HG03354 (cell line): ENCODE data around the gene CDK8.
A peak's percentile ranks its signal among the peaks of the same experiment; 100 is the strongest.

Experiments
- ATAC-seq: cut with Tn5 transposase; IDR thresholded peaks from one replicate; pipeline ENCODE4 v1.9.1; 2021; ENCODE audit warnings: mild to moderate bottlenecking; ENCODE audit not compliant: unreplicated experiment, poor library complexity, severe bottlenecking

CDK8 gene

DNA sequence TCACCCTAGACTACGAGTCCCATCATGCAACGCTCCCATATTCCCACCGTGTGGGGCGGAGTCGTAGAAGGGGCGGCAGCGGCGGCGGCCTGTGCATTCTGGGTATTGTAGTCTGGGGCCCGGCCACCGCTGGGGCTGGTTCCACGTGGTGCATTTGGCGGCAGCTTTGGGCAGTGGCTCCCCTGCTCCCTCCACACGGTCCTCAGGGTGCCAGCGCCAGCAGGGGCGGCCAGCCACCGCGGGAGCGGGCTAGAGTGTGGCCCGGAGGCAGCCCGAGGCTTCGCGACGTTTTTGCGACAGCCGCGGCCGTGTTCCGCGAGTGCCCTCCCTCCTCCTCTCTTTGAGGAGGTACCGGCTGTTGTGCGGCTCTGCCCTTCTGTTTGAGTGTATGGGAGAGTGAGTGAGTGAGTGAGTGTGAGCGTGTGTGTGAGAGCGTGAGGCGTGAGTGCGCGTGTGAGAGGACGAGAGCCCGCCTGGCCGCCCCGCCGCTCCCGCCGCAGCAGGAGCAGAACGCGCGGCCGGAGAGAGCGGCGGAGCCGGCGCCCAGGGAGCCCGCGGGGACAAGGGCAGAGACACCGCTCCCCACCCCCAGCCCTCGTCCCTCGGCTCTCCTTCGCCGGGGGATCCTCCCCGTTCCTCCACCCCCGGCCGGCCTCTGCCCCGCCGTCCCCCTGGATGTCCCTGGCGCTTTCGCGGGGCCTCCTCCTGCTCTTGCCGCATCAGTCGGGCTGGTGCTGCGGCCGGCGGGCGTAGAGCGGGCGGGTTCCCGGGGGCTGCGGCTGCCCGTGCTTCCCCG, at the start of gene CDK8:
CDK8 (plus strand) TSS at position 343 of the 796 bp plus-strand sequence. CDS start 513 bp downstream, outside the sequence.
- ATAC-seq, result peak; percentile 92

DNA sequence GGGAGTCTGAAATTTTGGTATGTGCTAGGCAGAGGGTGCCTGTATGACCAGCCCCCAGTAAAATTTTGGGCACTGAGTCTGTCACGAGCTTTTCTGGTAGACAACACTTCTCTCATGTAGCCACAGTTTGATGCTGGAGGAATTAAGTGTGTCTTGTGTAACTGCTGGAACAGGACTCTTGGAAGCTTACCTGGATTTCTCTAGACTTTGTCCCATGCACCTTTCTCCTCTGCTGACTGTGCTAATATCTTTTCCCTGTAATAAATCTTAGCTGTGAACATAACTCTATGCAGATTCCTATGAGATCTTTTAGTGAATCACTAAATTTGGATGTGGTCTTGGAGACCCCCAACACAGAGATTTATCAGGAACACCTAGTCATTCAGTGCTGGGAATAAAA, 45.6 kb upstream of the CDK8 start:
- no peak for ATAC-seq

DNA sequence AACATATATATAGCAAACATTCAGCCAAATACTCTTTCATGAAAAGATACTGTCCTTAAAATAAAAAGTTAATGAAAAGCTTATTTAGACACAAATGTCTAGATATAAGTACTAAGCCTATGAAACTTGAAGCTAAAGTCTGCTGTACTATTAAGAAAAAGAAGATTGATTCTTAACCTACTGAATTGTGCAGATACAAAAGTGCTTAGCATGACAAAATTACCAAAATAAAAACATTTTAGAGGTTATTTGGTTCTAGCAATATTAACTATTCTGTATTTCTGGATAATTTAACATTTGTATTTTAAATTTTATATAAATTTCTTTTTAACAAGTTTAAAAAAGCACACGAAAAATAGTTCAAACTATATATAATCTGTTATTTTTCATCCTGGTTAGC, 40.6 kb upstream of the CDK8 start:
- ATAC-seq, result no peak

DNA sequence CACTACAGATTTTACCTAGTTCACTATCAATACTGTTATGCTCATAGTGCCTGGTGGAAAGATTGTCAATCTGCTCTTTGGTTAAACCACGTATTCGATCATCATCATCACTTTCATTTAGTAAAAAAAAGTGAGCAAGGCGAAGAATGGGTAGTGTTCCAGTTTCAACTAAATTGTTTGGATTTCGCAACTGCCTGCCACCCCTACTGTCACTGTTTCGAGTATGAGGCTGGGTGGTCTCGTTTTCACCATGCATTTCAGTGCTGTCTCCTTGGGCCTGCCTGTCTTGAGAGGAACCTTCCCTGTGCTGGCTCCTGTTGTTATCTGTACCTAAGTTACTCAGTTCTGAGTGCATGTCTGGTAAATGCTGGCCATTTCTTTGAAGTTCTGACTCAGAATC, 39.9 kb upstream of the CDK8 start:
- ATAC-seq, result no peak

DNA sequence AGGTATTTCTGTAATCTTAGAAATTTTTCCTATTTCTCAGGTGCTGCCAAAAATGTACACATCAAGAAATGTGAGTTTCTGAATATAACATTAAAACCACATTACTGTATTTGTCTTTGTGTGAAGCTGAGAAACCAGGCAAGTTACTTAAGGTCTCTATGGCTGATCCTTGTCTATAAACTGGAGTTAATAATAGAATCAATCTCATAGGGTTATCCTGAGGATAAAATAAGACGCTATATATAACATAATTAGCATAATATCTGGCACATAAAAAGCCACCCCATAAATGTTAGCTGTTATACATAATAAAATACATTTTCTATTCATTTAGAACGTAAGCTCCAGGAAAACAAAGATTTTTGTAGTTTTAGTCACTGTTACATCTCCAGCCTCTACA, 37.9 kb upstream of the CDK8 start:
- no peak for ATAC-seq

DNA sequence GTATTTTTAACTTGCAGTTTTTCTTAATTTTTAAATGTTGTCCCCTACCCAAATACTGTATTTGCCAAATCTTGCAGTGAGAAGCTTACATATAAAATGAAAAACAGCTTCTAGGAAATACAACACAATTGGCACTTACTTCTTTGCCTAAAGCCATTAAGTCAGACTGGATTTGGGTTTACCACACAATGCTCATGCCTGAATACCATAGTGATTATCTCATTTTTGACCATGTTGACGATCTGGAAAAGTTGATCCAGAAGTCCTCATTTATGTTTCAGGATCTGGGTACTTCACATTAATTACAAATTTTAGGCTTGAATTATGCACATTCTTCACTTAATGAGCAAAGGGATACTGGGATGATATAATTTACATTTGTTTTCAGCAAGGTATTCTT, 34.2 kb upstream of the CDK8 start:
- no peak for ATAC-seq

DNA sequence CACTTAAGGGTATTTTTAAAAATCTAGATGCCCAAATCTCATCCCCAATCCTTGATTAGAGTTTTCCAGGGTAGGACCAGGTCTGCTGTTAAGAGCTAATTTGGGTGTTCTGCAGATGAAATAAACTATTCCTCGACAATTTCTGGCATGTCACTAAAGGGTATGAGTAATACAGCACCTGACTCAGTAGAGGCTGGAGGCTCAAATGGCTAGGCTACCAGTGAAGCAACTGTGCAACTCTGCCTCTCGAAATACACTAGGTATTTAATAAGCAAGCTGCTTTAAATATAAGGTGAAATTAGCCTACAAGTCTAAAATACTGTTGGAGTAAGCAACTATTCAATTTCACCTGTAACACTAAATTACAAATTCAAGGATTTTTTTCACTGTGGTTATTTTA, 33.4 kb upstream of the CDK8 start:
- no peak for ATAC-seq

DNA sequence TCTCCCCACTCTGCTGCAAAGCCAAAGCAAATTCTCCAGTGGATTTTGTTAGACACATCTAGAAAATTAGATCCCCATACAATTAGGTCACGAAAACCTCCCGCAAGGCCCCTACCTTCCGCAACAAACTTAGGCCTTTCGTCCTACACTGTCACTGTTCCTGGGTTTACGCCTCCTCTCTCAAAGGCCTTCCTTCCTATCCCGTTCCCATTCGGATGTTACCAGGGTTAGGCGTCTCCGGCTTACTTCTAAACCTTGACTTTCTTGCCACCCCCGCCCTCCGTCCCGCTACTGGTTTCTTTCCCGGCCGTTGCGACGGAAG, 32.6 kb upstream of the CDK8 start:
- peak; percentile 26 for ATAC-seq

DNA sequence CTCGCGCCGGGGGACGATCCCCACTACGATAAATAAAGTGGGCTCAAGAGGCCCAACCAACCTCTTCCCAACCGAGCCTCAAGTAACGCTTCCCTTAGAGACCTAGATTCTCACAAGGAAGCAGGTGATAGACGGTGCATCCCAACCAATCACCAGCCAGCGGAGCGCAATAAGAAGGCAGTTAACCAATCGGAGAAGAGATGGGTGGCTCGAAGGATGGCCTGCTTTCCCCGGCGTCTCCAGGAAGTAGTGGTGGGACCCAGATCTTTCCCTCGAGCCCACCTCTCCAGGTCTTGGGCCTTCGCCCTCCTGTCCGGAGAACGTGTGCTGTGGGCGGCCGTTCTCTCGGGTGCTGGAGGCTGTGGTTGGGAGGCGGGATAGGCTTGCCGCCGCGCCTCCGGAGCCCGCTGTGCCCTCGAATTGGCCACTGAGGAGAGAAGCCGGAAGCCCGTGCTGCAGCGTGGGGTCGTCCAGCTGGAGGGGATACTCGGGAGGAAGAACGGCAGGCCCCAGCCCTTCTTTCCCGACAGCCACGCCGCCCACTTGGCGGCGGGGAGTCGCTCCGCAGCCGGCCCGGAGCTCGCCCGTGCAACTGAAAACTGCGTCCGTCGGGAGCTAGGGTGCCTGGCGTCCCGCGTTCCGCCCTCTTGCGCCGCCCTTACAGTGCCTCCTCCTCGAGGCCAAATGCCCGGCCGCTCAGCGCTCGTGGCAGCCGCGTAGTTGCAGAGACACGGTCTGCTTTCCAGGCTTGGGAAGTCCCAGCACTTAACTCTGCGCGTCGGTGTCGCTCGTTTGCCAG, 32.0 kb upstream of the CDK8 start, which contains the start of gene RNF6:
RNF6 (minus strand) TSS at position 594 of the 799 bp plus-strand sequence. CDS start 2,665 bp downstream, outside the sequence.
- ATAC-seq, result peak; percentile 96

DNA sequence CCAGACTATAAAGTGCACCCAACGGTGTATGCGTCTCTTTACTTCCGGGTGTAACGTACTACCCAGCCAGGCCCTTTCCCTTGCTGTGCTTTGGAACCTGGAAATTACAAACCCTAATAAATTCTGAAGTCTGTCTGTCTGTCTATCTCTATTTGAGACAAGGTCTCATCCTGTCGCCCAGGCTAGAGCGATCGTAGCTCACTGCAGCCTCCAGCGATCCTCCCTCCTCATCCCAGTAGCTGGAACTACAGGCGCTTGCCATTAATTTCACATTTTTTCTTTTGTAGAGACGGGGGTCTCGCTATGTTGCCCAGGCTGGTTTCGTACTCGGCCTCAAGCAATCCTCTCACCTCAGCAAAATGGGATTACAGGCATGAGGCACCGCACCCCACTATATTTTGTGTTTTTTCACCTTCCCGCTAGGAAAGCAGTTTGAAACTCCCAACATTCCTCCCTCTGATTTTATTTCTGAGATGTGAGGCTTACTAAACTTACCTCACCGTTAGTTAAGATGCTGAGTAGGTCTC, 31.3 kb upstream of the CDK8 start:
- ATAC-seq, result peak; percentile 56

DNA sequence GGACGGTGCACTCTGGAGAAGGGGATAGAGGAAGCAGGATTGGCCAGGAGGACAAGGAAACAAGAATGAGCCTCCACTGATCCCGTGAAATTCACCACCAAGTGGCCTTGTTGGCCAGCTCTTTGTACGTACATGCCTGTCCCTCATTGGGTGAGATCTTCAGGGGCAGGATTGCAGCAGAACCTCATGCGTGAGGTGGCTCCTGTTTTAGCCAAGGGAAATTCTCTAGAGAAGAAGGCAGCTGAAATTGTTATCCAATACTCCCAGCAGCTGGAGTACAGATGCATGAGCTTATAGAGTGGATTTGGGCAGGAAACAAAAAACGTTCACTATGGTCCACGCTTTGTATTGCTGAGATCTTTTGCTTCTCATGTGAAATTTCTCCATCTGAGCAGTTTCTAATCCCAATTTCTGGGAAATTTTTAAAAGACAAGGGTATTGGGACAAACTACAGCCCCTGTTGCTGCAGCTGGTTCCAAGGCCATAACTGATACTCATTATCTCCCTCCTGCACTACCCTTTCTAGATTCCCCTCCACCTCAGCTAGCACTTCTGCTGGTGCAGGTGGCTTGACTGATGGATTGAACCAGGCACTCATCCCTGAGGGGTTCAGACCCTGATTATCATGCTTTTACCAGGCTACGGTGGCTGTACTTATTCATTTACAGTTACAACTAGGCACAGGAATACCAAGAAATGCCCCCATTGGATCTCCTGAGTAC, 27.9 kb upstream of the CDK8 start:
- ATAC-seq, result no peak

DNA sequence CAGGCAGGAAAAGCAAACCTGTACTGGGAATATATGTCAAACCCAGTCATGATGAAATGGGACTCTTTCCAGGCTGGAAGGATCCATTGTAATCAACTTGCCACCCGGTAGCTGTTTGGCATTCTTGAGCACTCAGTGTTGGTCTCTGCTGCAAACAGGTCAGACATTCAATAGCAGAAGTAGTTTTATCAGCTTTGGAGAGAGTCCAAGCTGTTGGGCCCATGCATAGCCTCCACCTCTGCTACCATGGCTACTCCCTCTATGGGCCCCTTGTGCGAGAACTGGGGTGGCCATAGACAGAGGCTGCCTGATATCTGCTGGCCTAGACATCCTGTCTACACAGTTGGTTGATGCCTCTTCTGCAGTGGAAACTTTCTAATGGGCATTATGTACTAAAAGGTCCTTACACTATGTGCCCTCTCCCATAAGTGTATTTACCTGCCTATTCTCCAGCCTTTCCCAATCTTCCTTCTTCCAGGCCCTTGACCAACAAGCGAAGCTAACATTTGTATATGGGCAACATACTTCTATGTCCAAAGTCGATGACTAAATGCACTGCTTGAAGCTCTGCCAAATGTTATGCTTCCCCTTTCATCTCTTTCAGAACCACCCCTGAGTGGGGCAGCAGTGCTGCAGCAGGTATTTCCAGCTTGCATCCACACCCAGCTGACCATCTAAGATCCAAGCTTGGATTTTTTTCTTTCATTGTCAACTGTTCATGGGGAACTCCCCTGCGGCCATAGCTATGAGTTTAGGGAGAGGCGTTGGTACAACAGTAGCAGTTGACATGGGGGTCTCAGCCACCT, 26.6 kb upstream of the CDK8 start:
- no peak for ATAC-seq

DNA sequence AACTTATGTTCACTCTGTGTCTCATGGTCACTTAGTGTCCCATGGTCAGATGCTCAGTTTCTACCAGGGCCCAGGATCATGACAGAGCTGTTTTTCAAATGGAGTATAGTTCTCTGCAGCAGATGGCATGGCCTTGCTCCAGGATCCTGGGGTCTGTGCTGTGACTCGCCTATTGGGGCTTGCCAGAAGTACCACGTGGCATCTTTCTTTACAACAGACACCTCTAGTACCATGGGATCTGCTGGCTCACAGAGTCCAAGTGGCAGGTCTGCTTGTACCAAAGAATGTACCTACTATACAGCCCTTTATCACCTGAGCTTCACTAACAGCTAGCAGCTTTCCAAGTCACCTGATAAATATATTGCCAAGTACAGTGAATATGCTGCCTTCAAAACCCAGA, 25.8 kb upstream of the CDK8 start:
- no peak for ATAC-seq

DNA sequence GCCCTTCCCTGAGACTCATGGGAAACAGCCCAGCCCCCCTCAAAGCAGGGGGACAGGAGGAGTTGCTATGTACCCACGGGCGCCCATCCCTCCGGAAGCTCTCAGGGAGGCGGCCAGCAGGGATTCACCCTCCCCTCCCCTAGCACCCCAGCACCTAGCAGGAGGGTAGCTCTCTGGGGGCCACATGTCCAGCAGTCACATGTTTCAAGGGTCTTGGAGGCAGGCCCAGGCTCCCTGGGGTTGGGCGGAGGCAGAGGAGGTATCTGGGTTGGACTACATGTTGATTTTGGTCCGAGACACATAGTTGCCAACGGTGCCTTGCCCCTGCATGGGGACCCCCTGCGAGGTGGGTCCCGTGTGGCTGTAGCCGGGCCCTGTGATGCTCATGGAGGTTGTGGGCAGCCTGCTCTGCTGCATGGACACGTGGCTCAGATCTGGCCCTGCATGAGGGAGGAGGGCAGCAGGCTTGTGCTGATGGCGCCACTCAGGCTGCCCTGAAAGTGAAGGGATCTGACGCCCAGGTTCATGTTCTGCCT, 24.8 kb upstream of the CDK8 start:
- no peak for ATAC-seq

DNA sequence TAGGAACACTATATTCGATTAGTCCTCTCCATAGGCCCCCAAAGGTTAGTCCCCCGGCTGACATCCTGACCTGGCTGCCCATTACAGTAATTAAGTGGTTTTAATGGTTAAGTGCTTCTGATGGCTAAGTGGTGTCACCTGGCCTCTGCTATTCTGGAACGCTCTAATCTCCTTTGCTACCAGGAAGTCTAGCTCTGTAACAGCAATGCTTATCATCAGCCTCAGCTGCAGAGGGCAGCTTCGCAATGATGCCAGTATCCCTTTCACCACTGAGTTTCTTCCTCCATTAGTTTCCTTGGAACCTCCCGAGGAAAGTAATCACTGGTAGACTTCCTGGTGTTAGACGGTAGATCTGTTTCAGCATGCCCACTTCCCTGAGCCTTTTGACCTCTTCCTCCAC, 23.2 kb upstream of the CDK8 start:
- no peak for ATAC-seq

DNA sequence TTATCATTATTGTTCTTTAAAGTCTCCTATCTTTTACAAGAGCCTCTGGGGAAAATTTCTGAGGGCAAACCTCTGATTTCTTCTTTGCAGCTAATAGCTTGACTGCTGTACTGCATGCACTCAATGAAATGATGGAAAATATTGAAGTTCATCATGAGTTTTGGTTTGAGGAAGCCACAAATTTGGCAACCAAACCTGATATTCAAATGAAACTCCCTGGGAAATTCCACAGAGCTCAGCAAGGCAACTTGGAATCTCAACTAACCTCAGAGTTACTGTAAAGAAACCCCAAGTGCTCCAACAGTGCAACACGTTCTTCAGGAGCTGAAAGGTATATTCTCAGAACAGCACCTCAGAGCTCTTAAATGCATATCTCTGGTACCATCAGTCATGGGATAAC, 17.6 kb upstream of the CDK8 start:
- no peak for ATAC-seq

DNA sequence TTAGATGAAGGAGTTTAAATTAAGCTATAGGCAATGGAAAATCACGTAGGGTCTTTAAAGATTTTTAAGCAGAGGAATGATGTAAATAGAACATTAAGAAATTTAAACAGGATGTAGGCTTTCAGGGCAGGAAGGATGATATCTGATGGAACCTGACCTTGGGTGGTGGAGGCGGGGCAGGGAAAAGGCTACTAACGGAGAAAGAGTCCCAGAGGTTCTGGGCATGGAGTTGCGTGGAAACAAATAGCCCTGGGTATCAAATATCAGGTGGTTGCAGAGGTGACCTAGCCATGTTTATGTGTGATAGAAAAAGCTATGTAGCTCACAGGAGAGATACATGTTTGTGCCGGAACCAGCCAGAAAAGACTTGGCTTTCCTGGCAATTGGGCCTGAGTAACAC, 7.8 kb upstream of the CDK8 start:
- no peak for ATAC-seq

DNA sequence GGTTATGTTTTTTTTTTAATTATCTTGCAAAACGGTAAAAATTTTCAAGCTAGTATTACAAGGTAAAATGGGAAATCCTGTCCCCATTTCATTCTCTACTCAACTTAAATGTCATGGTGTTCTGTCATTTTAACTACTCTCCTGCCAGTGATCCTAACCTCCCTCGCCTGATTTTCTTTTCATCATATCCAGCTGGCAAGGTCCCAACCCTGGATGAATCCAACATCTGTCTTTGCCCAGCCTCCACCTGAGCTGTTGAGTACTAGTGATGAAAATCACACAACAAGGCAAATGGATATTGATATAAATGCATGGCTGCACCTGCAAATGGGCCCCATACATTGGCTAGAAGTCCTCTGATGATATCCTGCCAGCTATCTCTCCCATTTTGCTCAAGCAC, 6.9 kb upstream of the CDK8 start:
- no peak for ATAC-seq

DNA sequence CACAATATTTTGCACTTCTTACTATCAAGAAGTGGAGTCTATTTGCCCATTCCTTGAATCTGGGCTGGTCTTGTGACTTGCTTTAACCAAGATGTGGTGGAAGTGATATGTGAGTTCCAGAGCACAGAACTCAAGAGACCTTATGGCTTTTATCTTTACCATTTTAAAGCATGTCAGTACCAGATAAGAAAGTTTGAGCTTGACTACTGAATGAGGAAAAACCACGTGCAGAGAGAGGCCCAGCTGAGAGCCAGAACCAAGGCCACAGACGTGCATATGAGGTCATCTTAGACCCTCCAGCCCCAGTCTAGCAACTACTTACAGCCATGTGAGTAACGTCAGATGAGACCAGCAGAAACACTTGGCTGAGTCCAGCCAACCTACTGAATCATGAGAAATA, 6.3 kb upstream of the CDK8 start:
- no peak for ATAC-seq
